Measurements from ENCODE around the gene ESR2. TPM values are rescaled to one million over a fixed set of nuclear protein-coding genes. Genes with fewer than 3 reads are reported as not detected.
A peak's percentile ranks its signal among the peaks of the same experiment; 100 is the strongest.

The ESR2 gene
- total RNA-seq, 4 donors from 2014 or later = 0.59 to 2.4 (median 1.5) TPM

- Histone ChIP-seq H3K27ac (no peak overlapping the region), H3K4me1 (peaks cover 0 to 26% (median 6%) of the 10 kb centered on the region in 4 donors), H3K36me3 (no peaks in the 10 kb centered on the region), H3K4me3 (no peak overlapping the region), H3K27me3 (peaks cover 0 to 16% of the 10 kb centered on the region in 2 donors), H3K9me3 (no peaks in the 10 kb centered on the region)
- DNase-seq (ENCODE audit: low spot score in 2 of 2) = no peak
- no peak for TF ChIP-seq POLR2A (IDR thresholded peaks at IDR 0.05)
- TF ChIP-seq EP300 (IDR thresholded peaks at IDR 0.05) = no peak
- TF ChIP-seq, protein P1, sequence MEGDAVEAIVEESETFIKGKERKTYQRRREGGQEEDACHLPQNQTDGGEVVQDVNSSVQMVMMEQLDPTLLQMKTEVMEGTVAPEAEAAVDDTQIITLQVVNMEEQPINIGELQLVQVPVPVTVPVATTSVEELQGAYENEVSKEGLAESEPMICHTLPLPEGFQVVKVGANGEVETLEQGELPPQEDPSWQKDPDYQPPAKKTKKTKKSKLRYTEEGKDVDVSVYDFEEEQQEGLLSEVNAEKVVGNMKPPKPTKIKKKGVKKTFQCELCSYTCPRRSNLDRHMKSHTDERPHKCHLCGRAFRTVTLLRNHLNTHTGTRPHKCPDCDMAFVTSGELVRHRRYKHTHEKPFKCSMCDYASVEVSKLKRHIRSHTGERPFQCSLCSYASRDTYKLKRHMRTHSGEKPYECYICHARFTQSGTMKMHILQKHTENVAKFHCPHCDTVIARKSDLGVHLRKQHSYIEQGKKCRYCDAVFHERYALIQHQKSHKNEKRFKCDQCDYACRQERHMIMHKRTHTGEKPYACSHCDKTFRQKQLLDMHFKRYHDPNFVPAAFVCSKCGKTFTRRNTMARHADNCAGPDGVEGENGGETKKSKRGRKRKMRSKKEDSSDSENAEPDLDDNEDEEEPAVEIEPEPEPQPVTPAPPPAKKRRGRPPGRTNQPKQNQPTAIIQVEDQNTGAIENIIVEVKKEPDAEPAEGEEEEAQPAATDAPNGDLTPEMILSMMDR (IDR thresholded peaks at IDR 0.05) = no peak
- WGBS, 2 donors = 86 to 89% methylated on average over 1 of the region's 1 CpG
Measured at GRCh38 chr14:64298773-64299172, 4.6 kb upstream of the ESR2 start.

DNA sequence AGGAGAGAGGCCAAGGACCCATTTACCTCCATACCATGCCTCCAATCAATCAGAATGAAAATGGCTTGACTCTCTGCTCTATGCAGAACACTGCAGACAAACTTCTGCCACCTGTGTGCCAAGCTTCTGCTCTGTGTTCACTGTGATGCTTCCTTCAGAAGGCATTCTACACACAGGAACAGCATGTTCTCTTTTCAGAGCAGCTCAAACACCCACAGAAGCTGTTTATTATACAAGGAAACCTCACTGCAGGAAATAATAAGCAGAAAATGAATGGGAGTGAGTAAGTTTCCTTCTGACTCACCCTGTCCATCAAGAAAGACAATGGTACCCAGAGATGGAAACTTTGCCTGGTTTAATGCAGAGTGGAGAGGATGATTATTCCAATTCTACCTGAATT is 2.4 kb upstream of the ESR2 start:
- Histone ChIP-seq H3K4me3 (no peak overlapping the region), H3K9me3 (no peaks in the 10 kb centered on the region), H3K4me1 (peaks cover 0 to 30% (median 9%) of the 10 kb centered on the region in 4 donors), H3K27me3 (peaks cover 0 to 38% of the 10 kb centered on the region in 2 donors), H3K36me3 (no peaks in the 10 kb centered on the region), H3K27ac (peak overlapping the region in 2 of 4 donors; percentile 36 to 55)
- TF ChIP-seq, protein P1 (IDR thresholded peaks at IDR 0.05) = no peak
- TF ChIP-seq EP300 (IDR thresholded peaks at IDR 0.05) = peak; percentile 31 to 70
- no peak for DNase-seq (ENCODE audit: low spot score in 2 of 2)

DNA sequence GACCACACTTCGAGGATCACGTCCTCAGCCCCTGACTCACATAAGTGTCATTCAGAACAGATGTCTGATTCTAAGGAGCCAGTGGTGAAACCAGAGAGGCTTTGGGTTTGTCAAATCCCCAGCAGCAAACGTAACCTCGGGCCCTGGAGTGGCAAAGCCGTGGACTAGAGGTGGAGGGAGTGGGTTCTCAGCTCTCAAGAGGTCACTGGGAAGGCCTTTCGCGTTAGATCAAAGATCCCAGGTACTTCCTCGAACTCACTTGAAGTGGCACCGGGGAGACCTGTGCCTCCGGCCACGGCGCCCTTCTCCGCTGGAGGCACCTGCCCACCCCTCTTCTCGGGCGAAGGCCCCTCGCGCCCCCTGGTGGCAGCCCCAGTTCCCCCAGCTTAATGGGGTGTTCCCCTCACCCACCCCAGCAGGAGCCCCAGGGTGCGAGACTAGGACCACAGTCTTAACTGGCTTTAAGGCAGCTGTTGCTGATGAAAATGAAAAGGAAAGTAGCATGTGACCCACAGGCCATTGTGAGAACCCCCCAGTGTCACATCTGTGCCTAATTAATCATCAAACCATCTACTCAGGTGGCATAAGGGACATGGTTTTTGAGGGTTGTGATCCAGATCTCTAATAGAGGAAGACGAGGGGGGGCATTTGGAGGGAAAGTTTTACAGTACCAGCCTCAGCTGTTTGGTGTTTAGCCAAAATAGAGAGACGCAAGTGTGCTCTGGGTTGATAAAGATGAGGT is 672 bp upstream of the ESR2 start:
- H3K27ac ChIP-seq = no peak overlapping the region
- 10 to 19% methylated on average over 10 to 20 of the region's 20 CpGs for WGBS, 2 donors
- TF ChIP-seq, protein P1 (IDR thresholded peaks at IDR 0.05) = peak; percentile 51 to 77 (median 65)
- TF ChIP-seq POLR2A (IDR thresholded peaks at IDR 0.05) = no peak
- TF ChIP-seq EP300 (IDR thresholded peaks at IDR 0.05) = no peak

GRCh38 chr14:64292197-64292596 is 2.0 kb downstream of the ESR2 start:
- H3K27me3 ChIP-seq = peaks cover 0 to 52% of the 10 kb centered on the region in 2 donors
- H3K36me3 ChIP-seq = no peaks in the 10 kb centered on the region
- H3K27ac ChIP-seq = no peak overlapping the region
- H3K4me1 ChIP-seq = peaks cover 0 to 30% (median 9%) of the 10 kb centered on the region in 4 donors
- H3K9me3 ChIP-seq = no peaks in the 10 kb centered on the region
- 82 to 90% methylated on average over 3 of the region's 3 CpGs for WGBS, 2 donors
- no peak overlapping the region for H3K4me3 ChIP-seq
- DNase-seq (ENCODE audit: low spot score in 2 of 2) = no peak
- TF ChIP-seq POLR2A (IDR thresholded peaks at IDR 0.05) = no peak
- TF ChIP-seq, protein P1 (IDR thresholded peaks at IDR 0.05) = no peak

More for the DNA sequence above, 672 bp upstream of the ESR2 start:
- DNase-seq (ENCODE audit: low spot score in 2 of 2) = peak; percentile 23 to 43
- Histone ChIP-seq H3K4me3 (peak overlapping the region in 3 of 4 donors; percentile 36 to 53 (median 47)), H3K27me3 (peaks cover 0 to 52% of the 10 kb centered on the region in 2 donors), H3K36me3 (no peaks in the 10 kb centered on the region), H3K4me1 (peaks cover 0 to 30% (median 9%) of the 10 kb centered on the region in 4 donors), H3K9me3 (no peaks in the 10 kb centered on the region)

DNA sequence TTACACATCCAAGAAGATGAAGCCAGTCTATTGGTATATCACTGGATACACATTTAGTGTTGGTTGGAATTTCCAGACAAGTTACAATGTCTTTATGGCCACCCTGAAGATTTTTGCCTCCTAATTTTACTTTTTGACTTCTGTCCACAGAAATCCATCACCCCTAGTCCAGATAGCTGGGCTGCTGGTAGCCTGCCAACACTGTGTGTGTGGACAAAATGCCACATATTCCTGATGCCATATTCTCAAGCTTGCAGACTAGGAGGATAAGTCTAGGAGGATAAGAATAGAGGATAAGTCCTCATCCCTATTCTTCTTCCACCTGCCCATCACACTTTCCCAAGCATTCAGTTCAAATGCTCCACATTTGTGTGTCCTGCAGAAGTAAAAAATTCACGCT is 4.6 kb downstream of the ESR2 start:
- no peak overlapping the region for H3K4me3 ChIP-seq
- no peak overlapping the region for H3K27ac ChIP-seq
- no peaks in the 10 kb centered on the region for H3K36me3 ChIP-seq
- peaks cover 0 to 44% of the 10 kb centered on the region in 2 donors for H3K27me3 ChIP-seq
- TF ChIP-seq, protein P1 (IDR thresholded peaks at IDR 0.05) = no peak
- TF ChIP-seq EP300 (IDR thresholded peaks at IDR 0.05) (no peak), POLR2A (IDR thresholded peaks at IDR 0.05) (no peak)
- WGBS, 2 donors = 91 to 95% methylated on average over 1 of the region's 1 CpG
- no peaks in the 10 kb centered on the region for H3K9me3 ChIP-seq
- peaks cover 0 to 13% (median 7%) of the 10 kb centered on the region in 4 donors for H3K4me1 ChIP-seq
- DNase-seq (ENCODE audit: low spot score in 2 of 2) = no peak
